IMR-90 (cell line): ENCODE measurements around the gene GTF3C1.

Experiments used
- CEBPB ChIP-seq: IDR thresholded peaks from 2 replicates; pipeline ENCODE4 v1.6.1; 2012; ENCODE audit warnings: low read depth, low read length, improper control_type of control experiment
- CTCF ChIP-seq: conservative IDR thresholded peaks from 2 replicates; pipeline ENCODE4 v1.5.1; 2012; ENCODE audit warnings: mild to moderate bottlenecking, low read depth, low read length, improper control_type of control experiment
- RAD21 ChIP-seq: IDR thresholded peaks from 2 replicates; pipeline ENCODE4 v1.6.1; 2012; ENCODE audit warnings: low read length, improper control_type of control experiment
- USF2 ChIP-seq: fragments of 150-350 bp; IDR thresholded peaks from 2 replicates; pipeline ENCODE4 v1.6.1; 2017; ENCODE audit warnings: mild to moderate bottlenecking, antibody characterized with exemption, low read length, low read depth

GRCh38 chr16:27520982-27521673 lies 28.6 kb downstream of the GTF3C1 start:
- TF ChIP-seq USF2 (no peak), CTCF (no peak), CEBPB (no peak), RAD21 (no peak)
